H1 (cell line): ENCODE measurements around the gene UBAP2. TPM values are rescaled to one million over a fixed set of nuclear protein-coding genes. Genes with fewer than 3 reads are reported as not detected.

Experiments
- CEBPB ChIP-seq: IDR thresholded peaks from 2 replicates; pipeline ENCODE4 v1.6.1; 2012; ENCODE audit warnings: low read depth, low read length
- CHD1 ChIP-seq: IDR thresholded peaks from 2 replicates; pipeline ENCODE4 v1.6.1; 2012; ENCODE audit warnings: low read depth, low read length, improper control_type of control experiment
- KDM5A ChIP-seq: fragments of 200-600 bp; IDR thresholded peaks from 2 replicates; pipeline ENCODE4 v1.7.1; 2012; ENCODE audit warnings: mild to moderate bottlenecking, low read length, inconsistent platforms, mixed read lengths
- RNF2 ChIP-seq: fragments of 200-900, 300-1000 bp; sonication (generic); IDR thresholded peaks from 2 replicates; pipeline ENCODE4 v1.7.1; 2016; ENCODE audit warnings: borderline replicate concordance, low read depth, mild to moderate bottlenecking, antibody characterized with exemption, low read length; ENCODE audit not compliant: poor library complexity, severe bottlenecking; ENCODE audit errors: missing control alignments
- SIN3A ChIP-seq, 2 experiments: IDR thresholded peaks in 1 of 2; conservative IDR thresholded peaks in 1 of 2; 2 replicates each; pipeline ENCODE4 v1.6.1; 2011 to 2012; ENCODE audit warnings: low read length in 2 of 2, improper control_type of control experiment in 1 of 2, low read depth in 1 of 2, mild to moderate bottlenecking in 1 of 2
- TAF7 ChIP-seq: optimal IDR thresholded peaks from 2 replicates; pipeline ENCODE3; 2011; ENCODE audit warnings: low read depth, mild to moderate bottlenecking, inconsistent platforms, low read length, moderate library complexity, borderline replicate concordance
- polyA plus RNA-seq, 7 experiments: library from polyadenylated mRNA; depleted of rRNA in 3 of 7; stranded (reverse) in 5 of 7; unstranded in 2 of 7; fragments of >200 nt in 5 of 7; fragments of 200-250 nt in 2 of 7; gene quantifications; 1 replicate in 5 of 7; 2 replicates in 1 of 7; 4 replicates in 1 of 7; pipeline versions ENCODE4 v1.2.1 to v1.2.3, GENCODE V29; 2011 to 2013; ENCODE audit warnings: missing spikeins in 2 of 7, mixed read lengths in 2 of 7
- total RNA-seq: library from RNA; stranded (reverse); fragmentation: NEBNext Ultra II Directional; extraction: Animal tissue kit (Norgen Biotek cat#: 25700); gene quantifications from 2 replicates; pipeline ENCODE4 v1.2.1, GENCODE V29; 2021
- TF ChIP-seq, protein P1 (sequence below): fragments of 300-600 bp; sonication (generic); IDR thresholded peaks from 2 replicates; pipeline ENCODE4 v1.7.1; 2012; ENCODE audit warnings: low read length, moderate library complexity, mild to moderate bottlenecking, inconsistent platforms; ENCODE audit not compliant: insufficient replicate concordance

Gene UBAP2
- total and polyA plus RNA-seq, 2 of the 8 experiments (the other 6 are each of a cell fraction or from before 2014, with no cell fraction given): 75.0 to 81.4 TPM

DNA sequence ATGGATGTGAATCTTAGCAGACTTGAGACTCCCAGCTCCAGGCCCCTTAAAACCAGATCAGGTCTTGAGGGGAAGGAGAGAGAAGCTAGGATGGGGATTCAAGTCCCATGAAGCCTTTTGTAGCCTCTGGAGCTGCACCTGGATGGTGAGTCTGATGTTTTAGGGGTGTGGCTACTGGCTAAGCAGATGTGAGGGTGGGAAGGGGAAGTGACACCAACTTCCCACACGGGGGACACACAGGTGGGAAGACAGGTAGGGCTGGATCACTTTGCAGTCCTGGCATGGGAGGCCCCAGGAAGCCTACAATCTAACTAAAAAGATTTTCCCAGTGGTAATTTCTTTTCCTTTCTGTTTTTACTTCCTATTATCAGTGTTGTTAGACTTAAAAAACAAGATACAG, 38.7 kb upstream of the UBAP2 start (continued):
- TF ChIP-seq, protein P1, sequence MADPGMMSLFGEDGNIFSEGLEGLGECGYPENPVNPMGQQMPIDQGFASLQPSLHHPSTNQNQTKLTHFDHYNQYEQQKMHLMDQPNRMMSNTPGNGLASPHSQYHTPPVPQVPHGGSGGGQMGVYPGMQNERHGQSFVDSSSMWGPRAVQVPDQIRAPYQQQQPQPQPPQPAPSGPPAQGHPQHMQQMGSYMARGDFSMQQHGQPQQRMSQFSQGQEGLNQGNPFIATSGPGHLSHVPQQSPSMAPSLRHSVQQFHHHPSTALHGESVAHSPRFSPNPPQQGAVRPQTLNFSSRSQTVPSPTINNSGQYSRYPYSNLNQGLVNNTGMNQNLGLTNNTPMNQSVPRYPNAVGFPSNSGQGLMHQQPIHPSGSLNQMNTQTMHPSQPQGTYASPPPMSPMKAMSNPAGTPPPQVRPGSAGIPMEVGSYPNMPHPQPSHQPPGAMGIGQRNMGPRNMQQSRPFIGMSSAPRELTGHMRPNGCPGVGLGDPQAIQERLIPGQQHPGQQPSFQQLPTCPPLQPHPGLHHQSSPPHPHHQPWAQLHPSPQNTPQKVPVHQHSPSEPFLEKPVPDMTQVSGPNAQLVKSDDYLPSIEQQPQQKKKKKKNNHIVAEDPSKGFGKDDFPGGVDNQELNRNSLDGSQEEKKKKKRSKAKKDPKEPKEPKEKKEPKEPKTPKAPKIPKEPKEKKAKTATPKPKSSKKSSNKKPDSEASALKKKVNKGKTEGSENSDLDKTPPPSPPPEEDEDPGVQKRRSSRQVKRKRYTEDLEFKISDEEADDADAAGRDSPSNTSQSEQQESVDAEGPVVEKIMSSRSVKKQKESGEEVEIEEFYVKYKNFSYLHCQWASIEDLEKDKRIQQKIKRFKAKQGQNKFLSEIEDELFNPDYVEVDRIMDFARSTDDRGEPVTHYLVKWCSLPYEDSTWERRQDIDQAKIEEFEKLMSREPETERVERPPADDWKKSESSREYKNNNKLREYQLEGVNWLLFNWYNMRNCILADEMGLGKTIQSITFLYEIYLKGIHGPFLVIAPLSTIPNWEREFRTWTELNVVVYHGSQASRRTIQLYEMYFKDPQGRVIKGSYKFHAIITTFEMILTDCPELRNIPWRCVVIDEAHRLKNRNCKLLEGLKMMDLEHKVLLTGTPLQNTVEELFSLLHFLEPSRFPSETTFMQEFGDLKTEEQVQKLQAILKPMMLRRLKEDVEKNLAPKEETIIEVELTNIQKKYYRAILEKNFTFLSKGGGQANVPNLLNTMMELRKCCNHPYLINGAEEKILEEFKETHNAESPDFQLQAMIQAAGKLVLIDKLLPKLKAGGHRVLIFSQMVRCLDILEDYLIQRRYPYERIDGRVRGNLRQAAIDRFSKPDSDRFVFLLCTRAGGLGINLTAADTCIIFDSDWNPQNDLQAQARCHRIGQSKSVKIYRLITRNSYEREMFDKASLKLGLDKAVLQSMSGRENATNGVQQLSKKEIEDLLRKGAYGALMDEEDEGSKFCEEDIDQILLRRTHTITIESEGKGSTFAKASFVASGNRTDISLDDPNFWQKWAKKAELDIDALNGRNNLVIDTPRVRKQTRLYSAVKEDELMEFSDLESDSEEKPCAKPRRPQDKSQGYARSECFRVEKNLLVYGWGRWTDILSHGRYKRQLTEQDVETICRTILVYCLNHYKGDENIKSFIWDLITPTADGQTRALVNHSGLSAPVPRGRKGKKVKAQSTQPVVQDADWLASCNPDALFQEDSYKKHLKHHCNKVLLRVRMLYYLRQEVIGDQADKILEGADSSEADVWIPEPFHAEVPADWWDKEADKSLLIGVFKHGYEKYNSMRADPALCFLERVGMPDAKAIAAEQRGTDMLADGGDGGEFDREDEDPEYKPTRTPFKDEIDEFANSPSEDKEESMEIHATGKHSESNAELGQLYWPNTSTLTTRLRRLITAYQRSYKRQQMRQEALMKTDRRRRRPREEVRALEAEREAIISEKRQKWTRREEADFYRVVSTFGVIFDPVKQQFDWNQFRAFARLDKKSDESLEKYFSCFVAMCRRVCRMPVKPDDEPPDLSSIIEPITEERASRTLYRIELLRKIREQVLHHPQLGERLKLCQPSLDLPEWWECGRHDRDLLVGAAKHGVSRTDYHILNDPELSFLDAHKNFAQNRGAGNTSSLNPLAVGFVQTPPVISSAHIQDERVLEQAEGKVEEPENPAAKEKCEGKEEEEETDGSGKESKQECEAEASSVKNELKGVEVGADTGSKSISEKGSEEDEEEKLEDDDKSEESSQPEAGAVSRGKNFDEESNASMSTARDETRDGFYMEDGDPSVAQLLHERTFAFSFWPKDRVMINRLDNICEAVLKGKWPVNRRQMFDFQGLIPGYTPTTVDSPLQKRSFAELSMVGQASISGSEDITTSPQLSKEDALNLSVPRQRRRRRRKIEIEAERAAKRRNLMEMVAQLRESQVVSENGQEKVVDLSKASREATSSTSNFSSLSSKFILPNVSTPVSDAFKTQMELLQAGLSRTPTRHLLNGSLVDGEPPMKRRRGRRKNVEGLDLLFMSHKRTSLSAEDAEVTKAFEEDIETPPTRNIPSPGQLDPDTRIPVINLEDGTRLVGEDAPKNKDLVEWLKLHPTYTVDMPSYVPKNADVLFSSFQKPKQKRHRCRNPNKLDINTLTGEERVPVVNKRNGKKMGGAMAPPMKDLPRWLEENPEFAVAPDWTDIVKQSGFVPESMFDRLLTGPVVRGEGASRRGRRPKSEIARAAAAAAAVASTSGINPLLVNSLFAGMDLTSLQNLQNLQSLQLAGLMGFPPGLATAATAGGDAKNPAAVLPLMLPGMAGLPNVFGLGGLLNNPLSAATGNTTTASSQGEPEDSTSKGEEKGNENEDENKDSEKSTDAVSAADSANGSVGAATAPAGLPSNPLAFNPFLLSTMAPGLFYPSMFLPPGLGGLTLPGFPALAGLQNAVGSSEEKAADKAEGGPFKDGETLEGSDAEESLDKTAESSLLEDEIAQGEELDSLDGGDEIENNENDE: no peak
- no peak for TF ChIP-seq KDM5A
- TF ChIP-seq CHD1: no peak
- TF ChIP-seq RNF2: no peak
- no peak for TF ChIP-seq CEBPB
- TF ChIP-seq TAF7: no peak
- no peak for TF ChIP-seq SIN3A (conservative IDR thresholded peaks at IDR 0.05 in 1 of 2, IDR thresholded peaks at IDR 0.05 in 1 of 2; ENCODE audit: low read depth in 1 of 2, low read length in 2 of 2)
